SH-SY5Y (cell line): ENCODE measurements around the gene SLC7A5.

Source experiments
- GATA2 ChIP-seq: IDR thresholded peaks from 2 replicates; pipeline ENCODE4 v1.6.1; 2011; ENCODE audit warnings: mild to moderate bottlenecking, low read depth, low read length
- GATA3 ChIP-seq: IDR thresholded peaks from 2 replicates; pipeline ENCODE4 v1.6.1; 2011; ENCODE audit warnings: low read depth, mild to moderate bottlenecking, low read length, moderate library complexity

The SLC7A5 gene

GRCh38 chr16:87801679-87802259 is 67.5 kb downstream of the SLC7A5 start:
- TF ChIP-seq GATA2 (no peak), GATA3 (no peak)

DNA sequence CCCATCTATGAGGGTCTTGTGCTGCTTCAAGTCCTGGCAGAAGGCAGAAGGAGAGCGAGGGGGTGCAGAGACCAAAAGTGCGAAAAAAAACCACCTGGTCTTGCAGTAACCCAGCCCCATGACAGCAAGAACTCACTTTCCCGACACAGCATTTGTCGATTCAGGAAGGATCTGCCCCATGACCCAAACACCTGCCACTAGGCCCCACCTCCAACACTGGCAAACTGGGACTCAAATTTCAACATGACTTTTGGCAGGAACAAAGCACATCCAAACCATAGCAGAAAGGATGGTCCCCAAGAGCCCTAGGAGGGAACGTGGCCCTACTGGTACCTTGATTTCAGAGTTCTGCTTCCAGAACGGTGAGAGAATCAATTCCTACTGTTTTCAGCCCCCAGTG is 68.8 kb downstream of the SLC7A5 start:
- TF ChIP-seq GATA3 (no peak), GATA2 (no peak)

DNA sequence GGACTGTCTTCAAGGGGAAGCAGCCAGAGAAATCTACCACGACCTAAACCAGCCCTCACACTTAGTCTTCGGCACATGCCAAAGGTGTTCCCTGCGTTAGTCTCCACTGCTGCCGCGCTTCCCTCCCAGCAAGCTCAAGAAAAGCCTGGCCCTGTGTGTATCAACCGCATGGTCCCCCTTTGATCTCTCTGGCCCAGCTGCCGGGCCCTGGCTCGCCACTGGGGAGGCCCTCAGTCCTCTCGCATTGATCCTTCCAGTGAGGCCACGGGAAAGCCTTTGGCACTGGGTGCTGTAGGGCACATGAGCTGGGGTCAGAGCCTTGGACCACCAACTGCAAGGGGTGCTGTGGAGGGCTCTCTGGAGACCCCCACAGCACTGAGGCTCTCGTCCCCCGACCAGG is 74.0 kb downstream of the SLC7A5 start:
- no peak for TF ChIP-seq GATA2
- TF ChIP-seq GATA3: no peak

GRCh38 chr16:87794485-87795078 is 74.7 kb downstream of the SLC7A5 start:
- no peak for TF ChIP-seq GATA3
- TF ChIP-seq GATA2: no peak

- TF ChIP-seq GATA3 (no peak), GATA2 (no peak)
These were observed 77.1 kb downstream of the SLC7A5 start for GRCh38 chr16:87792205-87792565.

GRCh38 chr16:87791295-87792204 is 77.8 kb downstream of the SLC7A5 start:
- TF ChIP-seq GATA3: no peak
- TF ChIP-seq GATA2: no peak

DNA sequence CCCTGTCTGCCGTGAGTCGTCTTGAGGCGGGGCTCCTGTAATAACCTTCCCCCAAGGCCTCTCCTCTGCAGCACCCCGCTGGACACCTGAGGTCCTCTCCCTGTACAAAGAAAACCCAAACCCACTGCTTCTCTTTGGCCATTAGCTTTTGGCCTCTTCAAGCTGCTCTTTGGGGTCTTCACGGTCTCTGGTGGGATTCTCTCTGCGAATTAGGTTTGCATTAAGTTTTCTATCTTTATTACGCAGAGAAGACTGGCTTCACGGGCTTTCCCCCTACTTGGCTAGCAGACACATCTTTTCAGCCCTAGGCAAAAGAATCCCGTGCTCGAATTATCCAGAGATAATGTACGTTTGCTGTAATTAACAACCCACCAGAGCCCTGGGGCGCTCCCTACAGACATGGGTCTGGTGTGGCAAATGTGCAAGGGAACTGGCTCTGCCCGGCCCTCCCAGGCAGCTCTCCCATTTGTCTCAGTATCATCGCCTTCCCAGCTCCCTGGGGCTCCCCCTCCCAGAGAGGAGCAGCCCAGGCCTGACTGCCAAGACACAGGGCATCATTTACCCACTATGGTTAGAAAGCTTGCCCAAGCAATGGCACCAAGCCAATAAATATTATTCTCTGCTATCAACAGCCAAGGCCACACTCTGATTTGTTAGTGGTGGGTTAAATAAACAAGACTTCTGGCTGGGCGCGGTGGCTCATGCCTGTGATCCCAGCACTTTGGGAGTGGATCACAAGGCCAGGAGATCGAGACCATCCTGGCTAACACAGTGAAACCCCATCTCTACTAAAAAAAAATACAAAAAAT is 78.8 kb downstream of the SLC7A5 start:
- TF ChIP-seq GATA2 (no peak), GATA3 (no peak)

DNA sequence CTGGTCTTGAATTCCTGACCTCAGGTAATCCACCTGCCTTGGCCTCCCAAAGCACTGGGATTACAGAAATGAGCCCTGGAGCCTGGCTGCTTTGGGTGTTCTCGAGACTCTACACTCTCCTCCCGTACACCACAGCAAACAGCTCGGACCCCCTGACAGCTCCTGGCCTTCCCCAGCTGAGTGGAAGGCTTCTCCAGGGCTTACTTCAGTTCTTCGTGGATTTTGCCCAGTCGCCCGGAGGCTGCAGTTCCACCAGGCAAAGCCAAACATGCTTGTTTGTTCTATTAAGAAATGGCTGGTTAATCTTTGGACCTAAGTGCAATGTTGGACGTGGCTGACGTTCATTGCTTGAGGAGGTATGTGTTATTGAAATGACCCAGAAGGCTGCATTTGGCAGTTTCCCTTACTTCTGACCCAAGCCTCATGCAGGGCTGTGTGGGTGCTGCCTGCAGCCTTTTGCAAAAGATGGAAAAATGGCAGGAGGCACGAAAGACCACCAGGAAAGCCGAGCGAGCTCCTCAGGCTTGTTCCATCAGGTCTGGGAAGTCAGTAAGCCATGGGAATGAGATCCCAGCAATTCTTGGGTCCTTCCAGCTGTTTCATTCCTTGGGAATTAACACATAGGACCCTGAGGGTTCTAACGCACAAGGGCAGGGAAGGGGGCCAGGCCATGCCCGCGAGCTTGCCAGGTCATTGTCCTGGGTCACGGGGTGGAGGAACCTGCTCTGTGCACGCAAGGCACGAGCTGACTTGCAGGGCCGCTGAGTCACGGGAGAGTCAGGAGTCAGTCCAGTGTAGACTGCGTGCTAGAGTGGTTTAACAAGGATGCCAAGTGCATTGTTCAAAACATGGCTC is 79.6 kb downstream of the SLC7A5 start:
- TF ChIP-seq GATA3 (no peak), GATA2 (no peak)

DNA sequence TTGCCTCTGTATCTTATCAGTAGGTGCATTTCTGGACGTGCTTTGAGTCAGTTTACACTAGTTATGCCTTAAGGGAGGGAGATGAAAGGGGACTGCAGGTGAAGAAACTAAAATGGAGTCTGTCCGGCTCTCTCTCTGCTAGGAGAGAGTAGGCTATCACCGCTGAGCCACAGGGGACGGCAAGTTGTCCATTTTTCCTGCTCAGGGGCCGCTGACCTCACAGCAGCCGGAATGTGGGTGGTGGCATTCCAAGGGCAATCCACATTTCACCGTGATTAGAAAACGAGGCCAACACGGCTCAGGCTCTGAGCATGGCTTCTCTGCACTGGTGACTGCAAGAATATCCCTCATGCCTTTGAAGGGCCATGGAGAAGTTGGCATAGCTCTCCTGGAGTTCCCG is 84.5 kb downstream of the SLC7A5 start:
- TF ChIP-seq GATA3: no peak
- no peak for TF ChIP-seq GATA2

DNA sequence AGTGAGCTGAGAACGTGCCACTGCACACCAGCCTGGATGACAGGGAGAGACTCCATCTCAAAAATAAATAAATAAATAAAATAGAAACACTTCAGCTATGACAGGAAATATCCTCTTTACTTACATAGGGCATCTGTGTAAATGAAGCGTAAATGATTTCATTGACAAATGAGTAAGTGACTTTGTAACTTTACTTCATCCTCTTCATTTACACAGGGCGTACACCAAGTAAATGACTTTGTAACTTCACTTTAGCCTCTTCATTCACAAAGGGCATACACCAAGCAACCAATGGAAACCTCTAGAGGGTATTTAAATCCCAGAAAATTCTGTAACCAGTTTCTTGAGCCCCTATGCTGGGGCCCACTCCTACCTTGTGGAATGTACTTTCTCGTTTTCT is 87.3 kb downstream of the SLC7A5 start:
- no peak for TF ChIP-seq GATA3
- no peak for TF ChIP-seq GATA2

DNA sequence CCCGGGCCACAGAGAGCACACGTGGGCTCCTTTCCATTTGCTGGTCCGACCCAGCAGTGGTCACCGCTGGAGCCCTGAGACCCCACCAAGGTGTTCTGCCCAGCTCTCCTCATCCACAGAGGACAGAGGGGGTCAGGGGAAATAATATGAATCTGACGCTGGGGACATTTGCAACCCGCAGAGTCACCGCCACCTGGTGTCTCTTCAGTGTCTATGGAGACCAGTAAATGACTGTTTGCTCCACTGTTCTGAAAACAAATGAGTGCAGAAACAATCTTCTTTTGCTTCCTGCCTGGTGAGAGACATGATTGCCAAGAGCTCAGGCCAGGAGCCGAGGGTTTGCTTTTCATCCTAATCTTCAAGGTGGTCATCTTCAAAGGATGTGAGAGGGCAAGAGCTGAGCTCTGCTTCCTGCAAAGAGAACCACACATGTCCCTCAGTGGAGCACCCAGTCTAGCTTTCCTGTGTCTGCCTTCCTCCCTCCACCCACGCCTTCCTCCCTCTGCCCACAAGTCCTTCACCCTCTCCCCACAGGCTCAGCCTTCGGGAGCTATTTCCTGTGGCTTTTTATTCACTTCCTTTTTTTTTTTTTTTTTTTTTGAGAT is 88.8 kb downstream of the SLC7A5 start:
- TF ChIP-seq GATA2 (no peak), GATA3 (no peak)
